Ureter (tissue), 1 donor: Measurements from ENCODE around the gene MYO1D. TPM values are rescaled to one million over a fixed set of nuclear protein-coding genes. Genes with fewer than 3 reads are reported as not detected.
"Not testable (repeated sequence)": the region's sequence is repeated elsewhere in the genome, so short reads cannot be mapped to it uniquely, and the experiment has no call there.

Source experiments
- DNase-seq: peaks from one replicate; pipeline ENCODE4 v3.0.0-alpha.2; 2020; ENCODE audit warnings: low spot score
- total RNA-seq: library from RNA; stranded (reverse); gene quantifications from one replicate; pipeline ENCODE4 v1.2.4, GENCODE V29; 2023
- donor health status: DM: yes; HTN: yes; CAD: no.

MYO1D gene
- total RNA-seq, 1 donor from 2014 or later, result 75.8 TPM

DNA sequence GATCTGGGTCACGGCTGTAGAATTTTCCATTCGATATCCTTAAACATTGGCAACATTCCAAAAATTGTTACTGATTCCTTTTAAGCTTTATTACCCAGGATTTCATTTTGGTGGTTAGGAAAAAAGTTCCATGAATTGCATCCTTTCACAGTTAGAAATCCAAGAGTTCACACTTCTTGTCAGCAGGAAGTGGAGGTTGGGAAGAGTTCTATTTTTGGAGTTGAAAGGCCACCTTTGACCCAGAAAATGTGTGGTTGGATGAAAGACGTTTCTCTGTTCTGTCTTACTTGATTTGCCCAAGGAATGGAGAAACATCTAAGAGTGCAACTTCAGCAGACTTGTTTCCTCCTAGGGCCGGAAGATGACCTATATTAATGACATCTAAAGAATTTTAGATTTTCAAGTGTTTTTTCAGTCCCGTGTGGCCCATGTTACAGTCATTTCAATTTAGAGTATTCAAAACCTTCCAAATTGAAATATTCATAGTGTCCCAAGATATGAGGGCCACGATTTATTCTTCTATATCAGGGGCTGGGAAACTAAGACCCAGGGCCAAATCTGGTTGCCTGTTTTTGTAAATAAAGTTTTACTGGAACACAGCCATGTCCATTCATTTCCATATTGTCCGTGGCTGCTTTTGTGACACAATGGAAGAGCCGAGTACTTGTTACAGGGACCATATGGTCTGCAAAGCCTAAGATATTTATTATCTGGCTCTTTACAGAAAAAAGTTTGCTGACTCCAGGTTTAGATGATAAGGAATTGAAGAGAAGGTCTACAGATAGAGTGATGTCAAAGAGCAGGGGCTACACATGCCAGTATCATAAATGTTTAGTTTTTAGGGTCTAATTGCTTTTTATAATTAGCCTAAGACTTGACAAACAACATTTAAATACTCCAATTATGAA lies 339.9 kb downstream of the MYO1D start:
- DNase-seq, result no peak

DNA sequence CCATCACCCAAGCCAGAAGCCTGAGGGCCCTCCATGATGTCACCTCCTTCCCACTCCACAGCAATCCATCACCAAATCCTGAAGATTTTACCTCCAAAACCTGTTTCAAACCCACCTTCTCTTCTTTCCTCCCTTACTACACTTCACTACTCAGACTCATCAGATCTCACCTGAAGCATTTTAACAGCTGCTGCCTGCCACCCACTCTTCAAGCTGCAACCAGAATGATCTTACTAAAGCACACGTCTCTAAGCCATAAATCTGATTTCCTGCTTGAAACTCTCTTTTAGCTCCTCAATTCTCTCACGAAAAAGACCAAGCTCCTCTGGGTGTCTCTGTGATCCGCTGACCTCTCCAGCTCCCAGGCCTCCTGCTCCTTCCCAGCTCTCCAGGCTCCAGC lies 343.6 kb downstream of the MYO1D start:
- no peak for DNase-seq

DNA sequence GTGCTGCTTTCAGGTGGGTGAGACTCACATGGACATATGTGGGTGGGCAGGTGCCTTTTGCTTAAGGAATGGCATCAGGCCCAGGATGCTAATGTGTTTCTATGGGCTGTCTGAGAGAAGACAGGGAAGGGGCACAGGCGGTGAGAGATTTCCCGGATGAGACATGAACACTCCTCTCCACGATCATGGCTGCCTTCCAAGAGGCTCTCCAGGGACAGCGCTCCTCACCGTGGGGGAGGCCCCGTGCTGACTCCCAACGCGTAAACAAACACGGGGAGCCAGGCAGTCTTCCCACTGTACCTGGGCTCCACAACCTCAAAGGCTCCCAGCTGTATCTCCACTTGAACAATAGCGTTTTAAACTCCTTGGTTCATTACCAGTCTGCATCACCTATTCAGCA lies 347.3 kb downstream of the MYO1D start:
- no peak for DNase-seq

DNA sequence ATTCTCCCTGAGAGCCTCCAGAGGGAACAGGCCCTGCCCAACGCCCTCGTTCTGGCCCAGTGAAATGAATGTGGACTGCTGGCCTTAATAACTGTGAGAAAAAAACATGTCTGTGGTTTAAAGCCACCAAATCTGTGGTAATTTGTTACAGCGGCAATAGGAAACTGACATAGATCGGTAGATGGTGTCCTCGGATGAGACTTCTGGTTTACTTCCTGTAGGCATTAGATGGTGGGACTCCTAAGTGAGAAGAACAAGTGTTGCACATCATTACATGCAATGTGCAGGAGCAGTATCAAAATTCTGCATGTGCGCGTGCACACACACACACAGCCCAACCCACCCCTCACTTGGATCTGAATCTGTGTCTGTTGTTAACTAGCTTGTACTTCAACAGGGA lies 348.1 kb downstream of the MYO1D start:
- DNase-seq, result no peak

DNA sequence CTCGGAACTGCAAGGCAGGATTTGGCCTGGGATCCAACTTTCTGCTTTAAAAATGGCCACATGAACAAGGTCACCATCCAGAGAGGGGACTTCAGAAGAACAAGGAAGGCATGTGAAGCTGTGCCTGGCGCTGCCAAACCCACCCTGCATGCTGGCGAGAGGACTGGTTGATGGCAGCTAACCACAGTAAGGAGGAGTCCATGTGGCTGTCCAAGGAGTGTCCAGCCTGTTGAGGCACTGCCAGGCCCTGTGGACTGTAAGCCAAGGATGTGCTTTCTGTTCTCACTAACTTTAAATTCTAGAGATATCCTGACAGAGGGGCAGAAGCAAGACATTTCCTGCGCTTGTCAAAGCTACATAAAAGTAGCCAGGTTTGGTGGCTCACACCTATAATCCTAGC lies 349.8 kb downstream of the MYO1D start:
- DNase-seq, result no peak

DNA sequence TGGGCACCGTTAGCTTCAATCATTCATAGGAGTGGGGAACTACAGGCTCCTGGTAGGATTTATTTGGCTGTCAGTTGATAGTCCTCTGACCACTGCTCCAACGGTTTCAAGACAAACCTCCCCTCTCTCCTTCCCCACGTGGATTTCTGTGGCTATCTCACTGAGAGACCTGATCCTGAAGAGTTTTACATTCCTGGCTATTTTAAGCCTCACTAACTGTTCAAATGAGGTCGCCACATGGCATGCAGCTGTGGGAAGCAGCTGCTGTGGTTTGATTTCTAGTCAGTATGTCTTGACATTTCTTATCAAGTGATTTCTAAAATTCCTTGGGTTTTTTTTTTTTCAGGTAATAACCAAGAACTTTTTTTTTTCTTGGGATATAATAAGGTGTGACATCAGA lies 351.8 kb downstream of the MYO1D start:
- DNase-seq, result no peak

DNA sequence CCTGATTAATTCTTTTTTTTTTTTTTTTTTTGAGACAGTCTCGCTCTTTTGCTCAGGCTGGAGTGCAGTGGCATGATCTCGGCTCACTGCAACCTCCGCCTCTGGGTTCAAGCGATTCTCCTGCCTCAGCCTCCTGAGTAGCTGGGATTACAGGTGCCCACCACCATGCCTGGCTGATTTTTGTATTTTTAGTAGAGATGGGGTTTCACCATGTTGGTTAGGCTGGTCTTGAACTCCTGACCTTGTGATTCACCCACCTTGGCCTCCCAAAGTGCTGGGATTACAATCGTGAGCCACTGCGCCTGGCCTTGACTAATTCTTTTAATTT lies 352.4 kb downstream of the MYO1D start:
- not testable (repeated sequence) for DNase-seq

DNA sequence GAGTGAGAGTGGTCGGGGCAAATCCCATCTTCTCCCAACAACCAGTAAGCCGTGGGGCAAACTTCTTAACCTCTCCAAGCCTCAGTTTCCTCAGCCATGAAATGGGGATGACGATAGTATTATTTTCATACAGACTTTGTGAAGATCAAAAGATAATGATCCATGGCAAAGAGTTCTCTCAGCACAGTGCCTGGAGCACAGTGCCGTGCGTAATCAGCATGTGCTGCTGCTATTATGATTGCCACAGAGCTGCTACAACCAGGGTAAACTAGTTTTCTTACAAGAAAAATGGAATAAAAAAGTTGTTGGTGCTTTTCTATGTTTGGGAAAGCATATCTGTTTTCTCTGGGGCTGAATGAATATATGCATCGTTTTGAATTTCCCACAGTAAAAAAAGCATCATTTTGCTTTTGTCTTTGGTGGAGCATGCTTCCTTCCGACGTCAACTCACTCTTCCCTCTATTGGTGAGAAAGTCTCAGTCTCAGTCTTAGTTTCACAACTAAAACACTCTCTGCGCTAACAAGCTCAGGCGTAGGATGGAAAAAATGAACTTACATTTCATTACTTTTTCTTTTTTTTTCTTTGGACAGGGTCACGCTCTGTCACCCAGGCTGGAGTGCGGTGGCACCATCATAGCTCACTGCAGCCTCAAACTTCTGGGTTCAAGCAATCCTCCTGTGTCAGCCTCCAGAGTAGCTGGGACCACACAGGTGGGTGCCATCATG lies 352.9 kb downstream of the MYO1D start:
- no peak for DNase-seq

DNA sequence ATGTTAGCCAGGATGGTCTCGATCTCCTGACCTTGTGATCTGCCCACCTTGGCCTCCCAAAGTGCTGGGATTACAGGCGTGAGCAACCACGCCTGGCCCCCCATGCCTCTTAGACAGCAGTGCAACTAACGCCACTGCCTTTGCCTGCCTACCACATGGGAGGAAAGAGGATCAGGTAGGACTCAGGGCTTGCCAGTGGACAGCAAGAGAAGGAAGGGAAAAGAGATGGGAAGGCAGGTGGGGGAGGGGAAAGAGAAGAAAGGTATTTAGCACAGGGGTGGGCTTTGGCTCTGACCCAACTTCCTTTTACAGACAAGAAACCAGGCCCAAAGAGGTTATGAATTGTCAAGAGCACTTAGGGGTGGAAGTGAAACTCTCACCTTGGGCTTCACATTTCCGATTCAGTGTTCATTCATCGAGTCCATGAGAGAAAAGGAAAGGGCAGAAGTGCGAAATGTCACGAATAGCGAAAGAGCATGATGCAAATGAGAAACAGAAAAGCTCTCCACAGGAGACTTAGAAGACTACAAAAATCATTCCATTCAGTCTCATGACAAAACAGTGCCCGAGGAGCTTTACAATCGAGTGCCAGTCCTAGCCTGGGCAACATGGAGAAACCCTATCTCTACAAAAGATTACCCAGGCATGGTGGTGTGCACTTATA lies 353.8 kb downstream of the MYO1D start:
- DNase-seq, result no peak

DNA sequence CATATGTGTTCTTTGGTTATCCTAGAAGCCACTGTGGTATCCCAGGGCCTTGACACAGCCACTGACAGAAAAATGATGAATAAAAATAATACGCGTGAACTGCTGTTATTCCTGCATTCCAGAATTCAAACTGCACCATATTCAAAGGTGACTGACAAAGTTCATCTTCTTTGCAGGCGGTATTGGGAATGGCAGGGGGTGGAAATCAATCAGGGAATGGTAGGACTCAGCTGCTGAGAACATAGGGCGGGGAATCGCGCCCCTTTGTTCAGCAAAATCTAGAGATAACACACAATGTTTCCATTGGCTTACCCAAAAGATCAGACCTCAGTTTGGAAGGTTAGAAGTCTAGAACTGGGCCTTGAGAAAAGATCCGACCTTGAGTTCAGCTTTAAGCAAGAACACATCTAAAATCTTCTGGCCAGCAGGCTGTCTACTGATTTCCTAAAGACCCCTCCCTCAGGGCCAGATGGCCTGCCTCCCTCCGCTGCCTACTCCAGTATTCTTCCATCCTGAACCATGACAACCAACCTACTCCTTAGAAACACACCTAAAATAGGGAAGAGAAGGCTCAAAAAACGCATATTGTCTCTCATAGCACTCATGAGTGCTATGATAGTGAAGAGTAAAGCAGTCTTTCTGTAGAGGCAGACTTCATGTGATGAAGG lies 356.1 kb downstream of the MYO1D start:
- no peak for DNase-seq

DNA sequence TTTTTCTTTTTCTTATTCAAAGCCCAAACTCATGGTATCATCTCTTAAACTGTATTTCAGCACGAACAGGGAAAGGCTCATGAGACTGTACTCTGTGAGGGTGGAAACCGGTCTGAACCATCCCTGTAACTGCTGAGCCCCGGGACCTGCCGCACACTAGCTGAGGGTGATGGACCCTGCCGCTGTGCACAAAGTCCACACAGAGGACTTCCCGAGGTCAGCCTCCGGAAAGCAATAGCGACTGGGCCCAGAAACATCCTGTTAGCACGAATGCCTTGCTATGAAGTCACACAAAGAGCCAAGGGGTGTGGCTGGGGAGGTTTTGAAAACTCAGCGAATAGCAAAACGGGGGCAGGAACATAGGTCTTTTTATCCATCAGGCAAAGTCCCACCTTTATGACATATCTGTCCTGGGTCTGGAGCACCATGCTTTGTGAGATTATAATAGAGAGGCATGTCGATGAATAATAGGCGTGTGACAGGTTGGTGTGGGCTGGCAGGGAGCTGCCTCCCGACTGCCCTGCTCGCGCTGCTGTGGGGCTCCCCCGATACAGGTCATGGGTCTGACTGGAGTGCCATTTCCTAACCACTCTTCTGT lies 356.7 kb downstream of the MYO1D start:
- DNase-seq, result no peak

DNA sequence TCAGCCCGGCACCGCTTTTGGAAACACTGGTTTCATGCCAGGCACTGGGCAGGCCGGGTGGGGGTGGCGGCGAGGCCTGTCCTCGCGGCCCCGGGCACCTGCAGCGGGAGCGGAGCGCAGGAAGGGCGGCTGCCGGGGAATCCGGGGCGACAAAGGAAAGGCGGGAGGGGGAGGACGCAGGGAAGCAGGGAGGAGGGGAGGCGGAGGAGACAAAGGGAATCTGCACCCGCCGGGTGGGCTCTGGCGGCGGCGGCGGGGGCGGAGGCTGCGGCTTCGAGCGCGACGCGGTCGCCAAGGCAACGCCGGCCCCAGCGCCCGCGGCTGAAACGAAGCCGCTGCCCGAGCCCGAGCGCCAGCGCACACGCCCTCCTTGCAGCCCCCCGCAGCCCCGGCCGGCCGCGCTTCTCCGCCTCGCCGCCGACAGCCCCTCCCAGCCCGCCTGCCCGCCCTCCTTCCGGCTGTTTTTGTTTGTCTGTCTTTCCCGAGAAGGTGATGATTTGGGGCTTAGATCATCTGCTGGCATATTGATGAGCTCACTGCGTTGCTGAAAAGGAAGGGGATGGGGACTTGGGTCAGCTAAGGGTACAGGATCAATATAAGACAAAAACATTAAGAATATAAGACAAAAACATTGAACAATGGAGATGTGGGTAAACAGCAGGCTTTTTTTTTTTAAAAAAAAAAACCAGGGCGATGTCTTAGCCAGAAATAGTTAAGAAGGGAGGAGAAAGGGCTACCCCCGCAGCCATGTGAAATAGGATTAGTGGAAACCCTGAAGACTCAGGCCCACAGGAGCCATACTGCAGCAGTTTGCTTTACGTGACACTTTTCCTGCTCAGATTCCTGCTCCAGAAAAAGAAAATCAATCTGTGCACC lies 357.5 kb downstream of the MYO1D start:
- no peak for DNase-seq

DNA sequence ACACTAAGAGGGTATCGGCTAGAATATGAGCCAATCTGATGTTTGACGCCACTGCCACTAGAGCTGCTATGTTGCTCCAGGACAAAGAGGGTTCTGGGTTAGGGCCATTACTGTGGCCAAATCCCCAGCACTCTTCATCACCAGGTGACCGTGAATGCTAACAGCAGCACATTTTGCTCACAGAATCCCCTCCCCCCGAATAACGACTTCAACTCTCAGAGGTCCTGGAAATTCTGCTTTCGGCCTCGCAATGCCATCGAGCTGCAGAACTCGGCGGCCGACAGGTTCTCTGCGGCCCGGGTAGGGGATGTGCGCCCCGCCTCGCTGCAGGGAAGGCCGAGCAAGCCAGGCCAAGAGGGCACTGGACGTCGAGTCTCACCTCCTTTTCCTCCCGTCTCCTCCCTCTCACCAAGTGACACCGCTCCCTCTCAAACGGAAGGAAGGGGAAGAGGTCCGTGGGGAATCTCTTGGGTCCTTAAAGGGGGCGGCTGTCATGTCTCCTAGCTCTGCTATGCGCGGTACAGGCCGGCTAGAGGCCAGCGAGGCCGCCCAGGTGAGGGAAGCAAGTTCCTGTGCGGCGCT lies 358.2 kb downstream of the MYO1D start:
- DNase-seq, result no peak

DNA sequence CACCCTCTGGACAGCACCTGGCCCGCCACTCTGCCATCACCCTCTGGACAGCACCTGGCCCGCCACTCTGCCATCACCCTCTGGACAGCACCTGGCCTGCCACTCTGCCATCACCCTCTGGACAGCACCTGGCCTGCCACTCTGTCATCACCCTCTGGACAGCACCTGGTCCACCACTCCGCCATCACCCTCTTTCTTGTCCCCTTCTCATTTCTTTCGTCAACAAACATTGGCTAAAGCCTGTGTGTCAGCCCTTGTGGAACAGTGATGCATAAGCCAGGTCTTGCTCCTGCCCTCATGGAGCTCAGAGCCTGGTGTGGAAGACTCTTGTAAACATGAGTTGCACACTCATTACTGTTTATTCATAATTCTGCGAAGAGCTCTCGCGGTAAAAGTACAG lies 358.9 kb downstream of the MYO1D start:
- no peak for DNase-seq

DNA sequence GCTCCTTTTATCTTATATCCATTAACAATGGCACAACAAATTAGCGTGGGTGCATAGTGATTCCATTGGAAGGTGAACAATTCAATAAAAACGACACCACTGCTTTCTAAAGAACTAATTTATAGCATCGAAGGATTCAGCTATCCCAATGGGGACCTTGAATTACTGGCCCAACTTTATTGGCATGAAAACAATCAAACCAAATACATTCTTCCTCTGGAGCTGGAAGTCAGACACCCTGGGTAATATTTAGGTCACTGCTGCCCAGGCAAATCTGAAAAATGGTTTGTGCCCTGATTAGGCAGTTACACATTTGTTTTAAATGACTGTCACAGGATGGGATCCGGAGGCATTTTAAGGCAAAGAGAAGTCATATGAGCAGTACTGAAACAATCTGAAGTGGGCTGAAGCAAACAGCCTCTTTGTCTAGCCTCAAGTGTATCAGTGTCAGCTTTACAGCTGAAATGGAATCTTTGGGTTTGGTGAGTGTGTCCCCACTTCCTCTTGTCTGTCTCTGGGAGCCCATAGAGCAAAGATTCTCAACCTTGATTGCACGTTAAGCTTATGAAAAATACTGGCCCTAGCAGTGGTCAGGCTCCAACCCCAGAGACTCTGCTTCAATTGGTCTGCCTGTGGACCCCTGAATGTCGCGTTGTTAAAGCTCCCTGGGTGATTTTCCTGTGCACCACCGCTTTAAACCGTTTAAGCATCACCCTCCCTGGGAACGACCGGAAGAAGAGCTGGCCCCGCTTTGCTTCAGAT lies 359.8 kb downstream of the MYO1D start:
- no peak for DNase-seq

DNA sequence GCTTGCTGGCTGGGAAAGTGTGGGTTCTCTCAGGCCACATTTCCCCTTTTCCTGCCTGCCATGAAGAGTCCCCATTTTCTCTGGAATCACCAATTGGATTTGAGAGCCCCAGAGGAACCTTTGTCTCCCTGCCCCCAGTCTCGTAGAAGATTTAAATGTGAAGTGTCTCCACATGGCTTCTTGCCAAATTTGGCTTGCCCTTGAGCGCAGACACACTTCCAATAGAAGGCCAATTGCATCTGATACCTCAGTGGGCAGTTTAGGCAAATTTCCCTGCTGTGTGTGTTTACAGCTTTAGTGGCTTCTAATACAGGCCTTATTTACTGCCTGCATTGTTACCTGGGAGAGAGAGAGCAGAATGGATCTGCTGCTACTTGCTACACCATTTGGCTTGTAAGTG lies 360.5 kb downstream of the MYO1D start:
- no peak for DNase-seq

DNA sequence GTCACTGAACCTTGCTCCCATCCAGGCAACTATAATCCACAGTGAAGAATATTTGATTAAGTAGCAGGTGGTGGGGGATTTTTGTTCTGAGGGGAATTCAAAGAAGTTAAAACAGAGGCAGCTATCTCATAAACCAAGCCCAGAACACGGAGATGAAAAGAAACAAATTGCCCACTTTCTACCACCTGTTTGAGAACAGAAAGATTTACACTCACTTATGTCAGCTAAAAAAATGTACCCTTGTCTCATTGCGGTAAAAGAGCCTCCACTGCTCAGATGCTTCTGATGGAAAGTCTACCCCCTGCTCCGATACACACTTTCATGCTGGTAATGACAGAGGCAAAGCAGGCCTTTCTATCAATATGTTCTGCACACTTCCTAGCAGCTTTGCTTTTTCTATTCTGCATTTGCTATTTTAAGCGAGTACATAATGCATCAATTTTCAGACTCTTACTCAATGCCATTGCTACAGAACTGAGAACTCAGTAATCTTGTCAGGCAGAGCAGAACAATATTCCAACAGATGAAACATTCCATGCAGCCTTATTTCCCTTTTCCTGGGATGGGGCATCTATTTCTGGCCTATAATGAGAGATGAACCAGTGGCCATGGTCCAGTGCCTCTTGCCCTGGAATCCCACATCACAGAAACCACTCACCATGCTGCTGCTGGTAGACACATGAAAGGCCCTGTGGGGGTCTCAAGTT lies 361.1 kb downstream of the MYO1D start:
- DNase-seq, result no peak

DNA sequence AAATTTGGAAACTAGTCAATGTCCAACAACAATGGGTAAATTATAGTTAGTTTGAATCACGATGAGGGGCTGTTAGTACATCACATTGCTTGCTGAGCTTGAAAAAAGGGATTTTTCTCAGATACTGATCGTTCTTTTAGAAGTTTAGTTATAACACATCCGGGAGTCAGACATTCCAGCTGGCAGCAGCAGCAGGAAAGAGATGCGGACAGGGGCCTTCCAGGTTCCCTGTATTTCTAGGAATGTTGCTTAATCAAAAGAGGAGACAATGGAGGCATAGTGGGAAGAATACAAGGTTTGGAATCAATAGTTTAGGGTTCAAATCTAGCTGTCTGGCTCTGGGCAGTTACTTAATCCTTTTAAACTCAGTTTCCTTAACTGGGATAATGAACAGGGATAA lies 362.3 kb downstream of the MYO1D start:
- no peak for DNase-seq

DNA sequence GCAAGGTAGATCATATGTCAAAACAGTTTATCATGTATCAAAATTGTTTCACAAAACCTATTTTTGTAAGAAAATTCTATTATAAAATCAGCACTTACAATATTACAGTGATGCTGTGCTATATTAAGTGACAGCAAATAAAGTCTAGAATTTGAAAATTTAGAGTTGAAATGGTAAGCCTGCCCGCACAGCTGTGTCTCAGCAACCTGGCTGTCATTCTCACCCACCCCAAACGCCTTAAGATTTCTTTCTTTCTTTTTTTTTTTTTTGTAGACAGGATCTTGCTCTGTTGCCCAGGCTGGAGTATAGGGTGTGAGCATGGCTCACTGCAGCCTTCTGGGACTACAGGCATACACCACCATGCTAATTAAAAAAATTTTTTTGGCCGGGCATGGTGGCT lies 363.3 kb downstream of the MYO1D start:
- no peak for DNase-seq
